HUES48 (cell line): Measurements from ENCODE around the gene FBXO24.
"Not testable (repeated sequence)": the region's sequence is repeated elsewhere in the genome, so short reads cannot be mapped to it uniquely, and the experiment has no call there.

ENCODE experiments used
- H3K27ac ChIP-seq: one replicate; pipeline ENCODE4 v1.7.0; 2013; ENCODE audit warnings: low read depth, low read length, inconsistent platforms
- H3K27me3 ChIP-seq: 2 replicates; pipeline ENCODE4 v1.6.1; 2013; ENCODE audit warnings: mild to moderate bottlenecking, low read length; ENCODE audit not compliant: control insufficient read depth, insufficient read depth
- H3K36me3 ChIP-seq: 2 replicates; pipeline ENCODE4 v1.6.1; 2013; ENCODE audit warnings: low read length; ENCODE audit not compliant: control insufficient read depth, insufficient read depth
- H3K4me1 ChIP-seq: 2 replicates; pipeline ENCODE4 v1.6.1; 2013; ENCODE audit warnings: mild to moderate bottlenecking, low read length; ENCODE audit not compliant: control insufficient read depth, insufficient read depth
- H3K4me3 ChIP-seq: 2 replicates; pipeline ENCODE4 v1.5.1; 2013; ENCODE audit warnings: mild to moderate bottlenecking, low read depth, low read length
- H3K9ac ChIP-seq: 2 replicates; pipeline ENCODE4 v1.6.1; 2013; ENCODE audit warnings: mild to moderate bottlenecking, low read depth, low read length, moderate library complexity
- H3K9me3 ChIP-seq: 2 replicates; pipeline ENCODE4 v1.6.1; 2013; ENCODE audit warnings: low read length; ENCODE audit not compliant: control insufficient read depth, insufficient read depth

The FBXO24 gene

GRCh38 chr7:100561491-100562194 is 24.5 kb upstream of the FBXO24 start:
- Histone ChIP-seq H3K4me3 (no peak overlapping the region), H3K27ac (no peak overlapping the region), H3K9me3 (no peaks in the 10 kb centered on the region), H3K9ac (no peak overlapping the region), H3K4me1 (peaks cover 3% of the 10 kb centered on the region; the same call in 1 of the 2 replicates), H3K27me3 (no peaks in the 10 kb centered on the region), H3K36me3 (0 out of 2 replicates have a peak, but pooled peaks cover 4% of the 10 kb centered on the region)

GRCh38 chr7:100562195-100563099 is 23.7 kb upstream of the FBXO24 start:
- peaks cover 3% of the 10 kb centered on the region; the same call in 1 of the 2 replicates for H3K4me1 ChIP-seq
- no peak overlapping the region for H3K27ac ChIP-seq

GRCh38 chr7:100563100-100563564 is 23.0 kb upstream of the FBXO24 start:
- H3K27me3 ChIP-seq, result no peaks in the 10 kb centered on the region
- H3K36me3 ChIP-seq, result no peaks in the 10 kb centered on the region
- peaks cover 3% of the 10 kb centered on the region; the same call in 1 of the 2 replicates for H3K4me1 ChIP-seq
- no peak overlapping the region for H3K27ac ChIP-seq
- H3K9ac ChIP-seq, result no peak overlapping the region
- no peaks in the 10 kb centered on the region for H3K9me3 ChIP-seq
- H3K4me3 ChIP-seq, result no peak overlapping the region

More at GRCh38 chr7:100562195-100563099, 23.7 kb upstream of the FBXO24 start:
- no peaks in the 10 kb centered on the region for H3K36me3 ChIP-seq
- no peak overlapping the region for H3K4me3 ChIP-seq
- H3K9ac ChIP-seq, result no peak overlapping the region
- no peaks in the 10 kb centered on the region for H3K9me3 ChIP-seq
- H3K27me3 ChIP-seq, result no peaks in the 10 kb centered on the region

- peaks cover 3% of the 10 kb centered on the region; the same call in 1 of the 2 replicates for H3K4me1 ChIP-seq
- H3K4me3 ChIP-seq, result no peak overlapping the region
- H3K27ac ChIP-seq, result no peak overlapping the region
- no peak overlapping the region for H3K9ac ChIP-seq
- no peaks in the 10 kb centered on the region for H3K27me3 ChIP-seq
- H3K9me3 ChIP-seq, result no peaks in the 10 kb centered on the region
- no peaks in the 10 kb centered on the region for H3K36me3 ChIP-seq
Observed at GRCh38 chr7:100563809-100564400, 22.2 kb upstream of the FBXO24 start.

- H3K27ac ChIP-seq, H3K4me1 ChIP-seq, H3K9me3 ChIP-seq, H3K9ac ChIP-seq, H3K36me3 ChIP-seq, H3K27me3 ChIP-seq, H3K4me3 ChIP-seq: not testable (repeated sequence)
Observed at GRCh38 chr7:100564405-100564804, 21.7 kb upstream of the FBXO24 start.

GRCh38 chr7:100565133-100565571 is 21.0 kb upstream of the FBXO24 start:
- H3K27me3 ChIP-seq, result no peaks in the 10 kb centered on the region
- H3K27ac ChIP-seq, result no peak overlapping the region
- no peaks in the 10 kb centered on the region for H3K9me3 ChIP-seq
- no peak overlapping the region for H3K9ac ChIP-seq
- H3K4me3 ChIP-seq, result no peak overlapping the region
- H3K36me3 ChIP-seq, result no peaks in the 10 kb centered on the region
- H3K4me1 ChIP-seq, result peaks cover 7% of the 10 kb centered on the region; the same call in 1 of the 2 replicates

GRCh38 chr7:100566018-100566531 is 20.1 kb upstream of the FBXO24 start:
- no peak overlapping the region for H3K4me3 ChIP-seq
- H3K27ac ChIP-seq, result no peak overlapping the region
- H3K9ac ChIP-seq, result no peak overlapping the region
- peaks cover 11% of the 10 kb centered on the region; the same call in 1 of the 2 replicates for H3K4me1 ChIP-seq
- H3K36me3 ChIP-seq, result no peaks in the 10 kb centered on the region
- no peaks in the 10 kb centered on the region for H3K9me3 ChIP-seq
- H3K27me3 ChIP-seq, result no peaks in the 10 kb centered on the region

GRCh38 chr7:100567031-100567730 is 18.9 kb upstream of the FBXO24 start:
- no peak overlapping the region for H3K4me3 ChIP-seq
- peaks cover 22% of the 10 kb centered on the region for H3K4me1 ChIP-seq
- H3K9me3 ChIP-seq, result no peaks in the 10 kb centered on the region
- no peak overlapping the region for H3K27ac ChIP-seq
- no peak overlapping the region for H3K9ac ChIP-seq
- H3K27me3 ChIP-seq, result no peaks in the 10 kb centered on the region
- H3K36me3 ChIP-seq, result no peaks in the 10 kb centered on the region

- H3K9ac ChIP-seq, result no peak overlapping the region
- no peak overlapping the region for H3K4me3 ChIP-seq
- no peaks in the 10 kb centered on the region for H3K27me3 ChIP-seq
- H3K36me3 ChIP-seq, result no peaks in the 10 kb centered on the region
- H3K27ac ChIP-seq, result no peak overlapping the region
- peaks cover 27% of the 10 kb centered on the region for H3K4me1 ChIP-seq
- no peaks in the 10 kb centered on the region for H3K9me3 ChIP-seq
Observed at GRCh38 chr7:100567751-100568175, 18.4 kb upstream of the FBXO24 start.

- Histone ChIP-seq H3K9ac (no peak overlapping the region), H3K27ac (no peak overlapping the region), H3K9me3 (no peaks in the 10 kb centered on the region), H3K4me3 (no peak overlapping the region), H3K4me1 (peaks cover 27% of the 10 kb centered on the region), H3K27me3 (no peaks in the 10 kb centered on the region), H3K36me3 (no peaks in the 10 kb centered on the region)
Observed at GRCh38 chr7:100568176-100568895, 17.8 kb upstream of the FBXO24 start.
